Stimulated activated CD4-positive, alpha-beta T cell treated with anti-CD3 and anti-CD28 coated beads, TNF-alpha, amount 100 ng/mL, for 24 hours (primary cell): Measurements from ENCODE around the gene TEX26.

Experiments used
- DNase-seq, 3 experiments: peaks; one replicate each; pipeline ENCODE4 v3.0.0-alpha.2; 2020; ENCODE audit warnings: low read depth in 3 of 3

TEX26 gene

DNA sequence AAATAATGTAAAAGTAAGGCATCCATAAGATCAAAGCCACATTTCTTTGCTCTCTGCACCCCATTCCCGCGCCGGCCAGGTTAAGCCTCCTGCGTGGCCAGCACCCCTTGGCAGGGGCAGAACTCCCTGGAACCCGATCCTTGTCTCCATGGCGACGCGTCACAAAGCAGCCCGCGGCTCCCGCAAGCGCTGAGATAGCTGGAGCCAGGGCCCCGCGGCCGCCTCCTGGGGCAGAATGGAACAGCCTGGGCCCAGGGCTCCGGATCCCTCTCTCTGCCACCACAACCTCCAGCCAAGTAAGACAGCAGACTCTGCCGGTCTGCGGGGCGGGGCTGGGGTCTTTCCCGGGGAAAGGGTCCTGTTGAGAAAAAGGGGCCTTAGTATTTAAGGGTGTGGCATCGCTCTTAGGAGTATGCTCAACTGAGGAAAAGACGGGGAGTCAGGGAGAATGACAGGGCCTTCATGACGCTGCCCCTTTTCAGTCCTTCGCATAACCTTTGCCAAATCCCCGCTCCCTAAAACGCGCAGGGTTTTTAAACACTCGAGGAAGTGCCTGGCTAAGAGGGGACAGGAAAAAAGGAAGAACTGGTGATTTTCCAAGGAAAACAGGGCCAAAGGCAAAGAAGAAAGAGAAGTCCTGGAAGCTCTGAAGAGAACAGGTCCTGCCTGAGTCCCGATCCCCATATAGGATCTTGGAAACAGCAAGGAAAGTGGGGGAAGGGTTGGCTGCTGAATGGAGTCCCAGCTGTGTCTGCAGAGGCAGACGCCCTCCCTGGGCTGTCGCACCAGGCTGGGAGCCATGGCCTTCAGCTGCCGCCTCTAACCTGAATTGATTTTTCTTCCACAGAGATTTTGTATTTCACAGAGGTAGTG, at the start of gene TEX26:
TEX26 (plus strand) TSS at position 176 of the 873 bp plus-strand sequence; CDS start at position 236, 60 bp downstream.
- no peak for DNase-seq

DNA sequence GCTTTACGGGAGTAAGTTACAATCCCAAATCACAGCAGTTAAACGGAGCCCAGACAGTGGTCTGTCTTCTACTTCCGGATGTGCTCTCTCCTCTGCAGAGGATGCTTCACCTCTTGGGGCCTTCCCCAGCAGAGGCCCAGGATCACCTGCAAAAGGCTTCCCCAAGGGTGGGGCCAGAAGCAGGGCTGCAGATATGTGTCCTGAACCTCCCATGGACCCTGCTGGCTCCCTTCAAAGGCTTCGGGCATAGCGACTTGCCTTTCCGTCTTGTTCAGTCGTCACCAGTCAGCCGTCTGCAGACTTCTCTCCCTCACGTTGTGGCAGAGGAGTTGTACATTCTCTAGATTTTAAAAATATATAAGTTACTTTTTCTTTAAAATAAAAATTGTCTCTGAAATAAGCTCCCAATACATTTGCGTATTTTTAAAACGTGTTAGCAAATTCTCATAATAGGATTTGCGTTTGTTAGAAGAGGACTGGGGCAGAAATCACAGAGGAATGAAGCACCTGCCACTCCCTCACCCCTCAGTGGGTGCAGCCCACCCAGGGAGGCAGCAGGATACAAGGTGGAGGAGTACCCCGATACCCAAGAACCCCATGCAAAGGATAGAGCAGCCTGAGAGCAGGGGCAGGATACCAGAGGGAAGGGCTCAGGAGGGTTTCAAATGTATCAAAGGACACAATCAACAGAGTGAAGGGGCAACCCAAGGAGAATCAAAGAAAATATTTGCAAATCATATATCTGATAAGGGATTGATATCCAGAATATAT, 49.3 kb upstream of the TEX26 start:
- DNase-seq = no peak

DNA sequence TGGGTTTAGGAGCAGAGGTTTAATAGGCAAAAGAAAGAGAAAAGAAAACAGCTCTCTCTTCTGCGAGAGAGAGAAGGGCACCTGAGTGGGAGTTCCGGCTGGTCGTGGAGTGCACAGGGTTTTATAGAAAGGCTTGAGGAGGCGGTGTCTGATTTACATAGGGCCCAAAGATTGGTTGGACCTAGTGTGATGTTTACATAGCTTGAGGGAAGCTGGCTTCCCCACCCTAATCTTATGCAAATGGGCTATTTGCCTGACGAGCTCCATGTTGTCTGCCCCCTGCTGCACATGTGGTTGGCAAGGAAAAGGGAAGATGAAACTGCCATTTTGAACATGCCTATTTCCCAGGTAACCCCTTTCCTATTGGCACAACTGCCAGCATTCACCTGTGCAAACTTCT, 47.9 kb upstream of the TEX26 start:
- DNase-seq = no peak

DNA sequence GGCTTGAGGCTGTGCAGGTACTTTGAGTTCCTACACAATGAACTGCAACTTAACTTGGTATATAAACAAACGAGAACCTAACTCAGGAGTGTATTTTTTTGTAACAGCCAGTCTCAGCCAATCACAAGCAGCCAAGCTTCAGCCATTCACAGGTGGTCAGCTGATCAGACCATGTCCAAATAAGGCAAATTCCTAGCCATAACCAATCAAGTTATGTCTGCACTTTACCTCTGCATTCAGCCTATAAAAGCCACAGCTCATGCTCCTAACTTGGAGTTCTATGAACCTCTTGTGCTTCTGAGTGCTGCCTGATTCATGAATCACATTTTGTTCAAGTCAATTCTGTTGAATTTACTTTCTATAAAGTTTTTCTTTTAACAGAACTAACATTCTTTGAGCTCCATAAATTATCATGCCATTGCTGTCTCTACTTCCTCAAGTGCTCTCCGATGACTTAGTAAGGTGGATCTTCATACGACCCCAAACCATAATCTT, 43.2 kb upstream of the TEX26 start:
- no peak for DNase-seq

DNA sequence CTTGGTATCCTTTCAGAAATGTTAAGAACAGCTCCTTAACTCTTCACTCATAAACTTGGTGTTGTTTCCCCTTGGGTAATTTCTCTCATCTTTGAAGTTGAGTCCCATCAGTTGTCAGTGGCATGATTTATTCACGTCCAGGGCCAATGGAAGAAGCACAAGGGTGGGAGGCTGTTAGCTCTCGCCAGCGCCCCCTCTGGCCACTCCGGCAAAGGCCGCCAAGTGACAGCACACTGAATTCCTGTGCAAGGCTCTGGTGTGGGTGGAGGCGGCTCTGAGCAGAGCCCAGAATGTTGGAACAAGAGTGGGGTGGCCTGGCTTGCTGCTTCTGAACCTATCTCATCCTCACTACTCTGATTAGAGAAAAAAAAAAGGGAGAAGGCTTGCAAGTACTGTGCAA, 39.5 kb upstream of the TEX26 start:
- DNase-seq = peak in 1 of 3 experiments; percentile 17

DNA sequence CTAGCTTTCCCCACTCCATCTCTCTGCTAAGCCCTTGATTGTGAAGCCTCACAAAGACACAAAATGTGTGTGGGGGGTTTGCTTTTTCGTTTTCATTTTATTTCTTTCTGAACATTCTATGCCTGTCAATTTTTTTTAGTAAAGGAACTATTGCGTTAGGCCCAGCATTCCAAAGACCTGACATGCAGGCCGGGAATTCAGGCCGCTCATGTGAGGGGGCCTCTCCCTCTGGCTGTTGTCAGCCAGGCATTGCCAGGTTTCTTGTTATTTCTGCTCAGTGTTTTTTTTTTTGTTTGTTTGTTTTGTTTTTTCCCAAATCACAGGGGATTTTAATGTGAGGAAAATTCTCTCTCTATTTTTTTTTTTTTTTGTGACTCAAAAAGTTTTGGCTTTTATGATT, 36.7 kb upstream of the TEX26 start:
- no peak for DNase-seq

DNA sequence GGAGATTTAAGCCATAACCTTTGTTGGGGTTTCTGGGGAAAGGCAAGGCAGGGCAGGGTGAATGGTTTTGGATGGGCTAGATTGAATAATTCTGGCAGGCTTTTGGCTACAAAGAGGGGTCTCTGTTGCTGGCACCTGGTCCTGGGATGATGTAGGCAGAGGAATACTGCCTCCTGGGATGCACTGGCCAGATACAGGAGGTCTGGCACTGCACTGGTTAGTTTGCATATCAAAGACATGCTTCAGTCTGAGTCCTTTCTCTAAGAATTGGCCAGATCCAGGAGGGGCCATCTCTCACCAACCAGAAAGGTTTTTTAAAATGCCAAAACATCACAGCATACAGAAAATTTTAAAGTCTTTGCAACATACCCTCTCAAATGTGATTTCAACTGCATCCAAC, 34.4 kb upstream of the TEX26 start:
- no peak for DNase-seq

DNA sequence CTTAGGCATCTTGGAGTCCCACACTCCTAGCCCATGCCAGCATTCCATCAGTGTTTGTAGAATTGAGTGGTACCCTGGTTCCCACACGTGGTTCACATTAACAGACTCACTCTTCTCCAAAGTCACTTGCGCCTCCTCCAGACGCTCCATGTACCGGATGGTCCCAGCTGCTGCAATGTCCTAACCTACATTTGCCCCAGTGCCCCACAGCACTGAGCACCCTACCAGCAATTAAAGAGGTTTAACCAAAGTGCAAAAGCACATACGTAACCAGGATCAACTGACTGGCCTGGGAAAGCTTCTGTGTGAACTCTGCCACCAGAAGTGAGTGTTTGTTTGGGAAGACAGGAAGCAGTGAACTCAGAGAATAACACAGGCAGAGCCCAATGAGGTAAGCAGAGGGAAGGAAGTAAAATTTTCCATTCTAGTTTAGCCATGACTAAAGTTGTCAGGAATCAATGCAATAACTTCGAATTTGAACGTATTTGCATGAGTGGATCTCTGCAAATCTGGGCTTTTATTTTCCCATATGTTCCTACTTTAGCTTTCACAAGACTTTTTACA, 33.7 kb upstream of the TEX26 start:
- peak in 1 of 3 experiments; percentile 18 for DNase-seq

DNA sequence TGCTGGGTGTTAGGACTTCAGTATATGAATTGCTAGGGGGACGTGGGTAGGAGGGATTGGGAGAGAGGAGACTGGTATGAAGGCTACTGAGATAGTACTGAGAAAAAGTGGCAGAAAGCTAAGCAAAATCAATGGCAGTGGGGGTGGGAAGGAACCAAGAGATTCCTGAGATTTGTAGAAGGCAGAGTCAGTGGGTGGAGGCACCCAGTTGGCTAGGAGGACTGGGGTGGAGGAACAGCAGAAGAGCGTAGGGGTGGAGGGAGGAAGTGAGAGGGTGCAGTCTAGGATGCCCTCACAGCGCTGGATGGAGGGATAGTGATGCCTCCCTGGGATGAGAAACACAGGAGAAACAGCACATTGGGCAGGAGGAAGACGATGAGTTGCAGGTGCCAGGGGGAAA, 32.0 kb upstream of the TEX26 start:
- DNase-seq = no peak

DNA sequence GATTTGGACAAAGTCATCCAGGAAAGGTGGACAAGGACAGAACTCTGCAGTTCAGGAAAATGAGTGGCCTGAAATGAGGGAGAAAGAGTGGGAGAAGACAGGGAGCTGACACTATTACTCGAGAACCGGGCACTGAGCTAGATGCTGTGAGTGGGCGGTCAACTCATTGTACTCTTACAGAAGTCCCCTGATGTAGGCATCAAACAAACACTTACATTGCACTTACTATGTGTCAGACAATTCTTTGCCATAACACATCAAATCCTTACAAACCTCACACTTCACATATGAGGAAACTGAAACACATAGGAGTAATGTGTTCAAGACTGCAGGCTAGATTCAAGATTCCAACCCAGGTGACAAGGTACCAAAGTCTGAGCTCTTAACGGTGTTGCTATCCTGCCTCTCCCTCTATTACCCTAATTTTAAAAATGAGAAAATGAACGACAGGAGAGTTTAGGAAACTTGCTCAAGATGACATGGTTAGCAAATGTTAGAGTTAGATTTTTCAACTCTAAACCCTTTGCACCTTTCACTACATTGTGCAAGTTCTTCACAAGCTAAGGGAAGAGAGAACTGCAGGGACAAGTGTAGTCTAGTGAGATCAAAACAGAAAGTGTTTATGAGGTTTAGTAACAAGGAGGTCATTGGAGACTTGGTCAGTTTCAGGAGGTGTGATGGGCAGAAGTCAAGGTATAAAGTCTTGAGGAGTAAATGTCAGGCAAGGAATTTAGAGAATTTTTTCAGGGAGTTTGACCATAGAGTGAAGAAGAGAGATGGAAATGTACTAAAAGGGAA, 31.3 kb upstream of the TEX26 start:
- DNase-seq = no peak

DNA sequence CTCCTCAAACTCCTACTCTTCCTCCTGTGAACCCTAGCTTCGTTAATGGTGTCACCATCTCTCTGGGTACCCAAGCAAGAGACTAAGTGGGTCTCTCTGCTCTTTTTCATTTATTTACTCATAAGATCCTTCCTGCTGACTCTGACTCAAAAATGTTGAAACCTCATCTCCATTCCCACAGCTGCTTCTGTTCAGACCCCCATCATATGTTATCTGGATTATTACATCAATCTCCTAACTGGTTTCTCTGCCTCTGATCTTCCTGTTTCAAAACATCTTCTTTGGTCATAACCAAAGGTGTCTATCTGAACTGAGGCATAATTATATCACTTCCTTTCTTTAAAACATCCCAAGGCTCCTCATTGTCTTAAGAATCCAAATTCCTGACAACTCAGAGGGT, 28.4 kb upstream of the TEX26 start:
- DNase-seq = no peak

DNA sequence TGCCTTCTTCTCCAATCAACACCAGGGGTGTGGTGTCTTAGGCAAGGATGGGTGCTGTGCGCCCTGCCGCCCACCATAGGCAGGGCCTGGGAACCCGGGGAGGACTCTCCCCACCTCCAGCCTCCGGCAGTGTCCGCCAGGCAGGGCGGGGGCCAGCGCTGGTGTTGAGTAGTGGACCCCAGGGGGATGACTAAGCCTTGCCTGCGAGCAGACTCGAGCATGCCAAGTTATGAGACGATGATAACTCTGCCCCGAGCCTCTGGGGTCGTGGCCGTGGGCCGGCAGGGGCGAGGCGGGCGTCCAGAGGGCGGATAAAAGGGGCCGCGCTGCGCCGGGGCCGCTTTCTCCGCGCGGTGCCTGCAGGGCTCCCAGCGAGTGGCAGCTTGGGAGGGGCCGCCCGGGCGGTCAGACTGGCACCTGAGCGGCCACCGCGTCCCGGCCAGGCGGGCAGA, 26.5 kb upstream of the TEX26 start, which contains the start of gene MEDAG:
MEDAG (plus strand) TSS at position 340 of the 452 bp plus-strand sequence. CDS start 245 bp downstream, outside the sequence.
- no peak for DNase-seq

DNA sequence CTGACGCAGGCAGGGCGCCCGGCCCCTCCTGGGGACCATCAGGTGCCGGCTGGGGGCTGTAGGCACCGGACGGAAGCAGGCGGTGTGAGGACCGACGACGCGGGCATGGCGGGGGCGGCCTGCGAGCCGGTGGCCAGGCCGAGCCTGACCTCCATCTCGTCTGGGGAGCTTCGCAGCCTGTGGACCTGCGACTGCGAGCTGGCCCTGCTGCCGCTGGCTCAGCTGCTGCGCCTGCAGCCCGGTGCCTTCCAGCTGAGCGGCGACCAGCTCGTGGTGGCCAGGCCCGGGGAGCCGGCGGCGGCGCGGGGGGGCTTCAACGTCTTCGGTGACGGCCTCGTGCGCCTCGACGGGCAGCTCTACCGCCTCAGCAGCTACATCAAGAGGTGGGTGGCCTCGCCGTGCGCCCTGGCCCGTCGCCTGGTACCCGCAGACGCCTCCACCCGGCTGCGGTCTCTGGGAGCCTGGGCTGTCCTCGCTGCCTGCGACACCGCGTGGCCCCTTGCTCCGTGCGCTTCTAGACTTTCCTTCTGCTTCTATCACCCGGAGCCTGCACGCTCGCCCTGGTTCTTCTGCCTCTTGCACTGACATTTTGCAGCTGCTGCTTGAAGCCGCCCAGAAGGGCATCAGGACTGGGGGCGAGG, 25.9 kb upstream of the TEX26 start:
- no peak for DNase-seq

DNA sequence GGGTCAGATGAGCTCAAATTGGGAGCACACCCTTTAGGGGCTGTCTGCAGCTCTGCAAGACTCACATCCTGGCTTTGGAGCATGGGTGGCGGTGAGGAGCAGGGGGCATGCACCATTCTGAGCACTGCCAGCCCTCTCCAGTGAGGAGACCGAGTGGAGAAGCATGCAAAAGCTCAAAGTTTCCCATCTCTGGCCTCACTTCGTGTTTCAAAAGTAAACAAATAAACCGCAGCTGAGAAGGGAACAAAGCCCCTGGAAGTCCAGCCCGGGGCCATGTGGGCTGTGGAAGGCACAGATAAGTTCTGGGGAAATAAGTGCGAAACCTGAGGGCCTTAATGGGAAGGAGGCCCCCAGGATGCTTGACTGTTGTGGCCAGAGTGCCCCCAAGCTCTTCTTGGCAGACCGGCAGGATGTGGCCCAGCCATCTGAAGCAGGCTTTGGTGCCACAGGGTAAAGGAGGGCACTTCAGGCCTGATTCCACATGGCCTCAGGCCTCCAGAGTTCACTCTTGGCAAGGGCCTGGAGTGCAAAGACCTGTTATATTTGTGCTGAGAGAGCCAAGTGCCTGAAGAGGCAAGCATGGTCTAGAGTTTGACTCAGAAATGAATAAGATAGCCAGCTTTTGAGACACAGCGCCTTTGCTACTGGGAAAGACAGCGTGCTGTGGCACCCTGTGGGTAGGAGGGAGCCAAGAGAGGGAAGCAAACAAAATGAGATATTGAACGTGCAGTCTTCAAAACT, 25.2 kb upstream of the TEX26 start:
- DNase-seq = no peak

DNA sequence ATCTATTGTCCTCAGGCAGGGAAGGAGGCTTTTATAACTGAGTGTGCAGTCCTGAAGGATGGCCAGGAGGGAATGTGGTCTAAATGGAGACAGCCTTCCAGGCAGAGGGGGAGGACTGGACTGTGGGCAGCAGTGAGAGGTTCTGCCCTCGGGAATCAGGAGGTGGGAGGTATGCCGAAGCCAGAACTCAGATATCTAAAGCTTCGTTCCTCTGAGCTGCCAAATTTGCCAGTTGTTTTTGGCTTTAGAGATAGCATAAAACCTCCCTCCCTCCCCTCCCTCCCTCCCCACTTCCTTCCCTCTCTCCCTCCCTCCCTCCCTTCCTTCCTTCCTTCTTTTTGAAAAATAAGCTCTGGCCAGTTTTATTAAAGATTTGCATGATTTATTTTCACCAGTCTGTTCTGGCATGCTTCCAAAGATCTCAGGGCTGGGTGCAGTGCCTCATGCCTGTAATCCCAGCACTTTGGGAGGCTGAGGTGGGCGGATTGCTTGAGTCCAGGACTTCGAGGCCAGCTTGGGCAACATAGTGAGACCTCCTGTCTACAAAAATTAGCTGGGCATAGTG, 24.0 kb upstream of the TEX26 start:
- DNase-seq = no peak

DNA sequence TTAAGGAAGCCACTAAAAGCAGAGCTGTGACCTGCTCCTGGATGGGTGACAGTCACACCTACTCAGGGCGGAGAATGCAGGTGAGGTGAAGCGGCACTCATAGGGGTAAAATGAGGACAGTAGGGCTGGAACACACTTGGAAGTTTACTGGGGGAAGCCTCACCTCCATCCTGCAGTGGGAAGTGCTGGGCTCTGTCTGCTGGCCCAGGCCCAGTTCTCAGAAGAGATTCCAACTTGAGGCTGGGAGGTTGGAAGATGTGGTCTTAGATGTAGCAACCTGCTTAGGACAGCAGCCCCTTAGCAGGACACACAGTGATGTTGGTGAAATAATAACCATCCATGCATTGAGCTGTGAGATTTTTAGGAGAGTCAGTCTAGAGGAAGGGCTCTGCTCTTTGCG, 21.8 kb upstream of the TEX26 start:
- DNase-seq = no peak

DNA sequence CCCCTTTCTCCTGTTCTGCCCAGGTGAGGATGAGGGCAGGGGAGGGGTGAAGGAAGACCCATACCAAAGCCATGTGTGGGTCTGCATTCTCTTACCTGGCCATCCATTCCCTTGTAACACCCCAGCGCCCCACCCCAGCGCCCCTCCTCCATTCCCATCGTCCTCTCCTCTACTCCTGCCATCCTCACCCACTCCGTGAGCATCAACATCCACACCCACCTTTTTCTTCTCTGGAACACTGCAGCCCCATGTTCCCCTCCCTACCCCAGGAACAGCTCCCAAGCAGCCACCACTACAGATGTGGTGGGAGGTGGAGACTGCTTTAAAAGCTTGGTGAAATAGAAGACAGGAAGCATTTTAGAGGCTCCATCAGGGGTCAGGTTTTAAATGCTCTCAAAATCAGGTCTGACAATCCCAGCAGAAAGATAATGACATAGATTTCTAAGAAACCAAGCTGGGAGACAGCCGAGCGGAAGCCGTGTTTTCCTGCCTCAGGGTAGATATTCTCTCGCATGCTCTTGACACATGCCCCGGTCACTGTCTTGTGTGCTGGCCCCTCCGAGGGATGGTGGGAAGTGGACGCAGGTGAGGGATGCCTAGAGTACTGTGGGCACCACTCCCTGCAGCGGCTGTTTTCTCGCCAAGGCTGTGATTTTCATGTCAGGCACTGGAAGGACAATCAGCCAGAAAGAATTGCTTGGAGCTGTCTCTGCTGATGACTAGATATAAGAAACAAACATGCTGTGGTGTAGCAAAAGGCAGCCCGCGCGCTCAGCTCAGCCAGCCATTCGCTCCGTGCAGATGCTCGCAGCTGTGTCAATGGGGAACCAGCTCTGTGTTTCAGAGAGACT, 16.5 kb upstream of the TEX26 start:
- DNase-seq = no peak

DNA sequence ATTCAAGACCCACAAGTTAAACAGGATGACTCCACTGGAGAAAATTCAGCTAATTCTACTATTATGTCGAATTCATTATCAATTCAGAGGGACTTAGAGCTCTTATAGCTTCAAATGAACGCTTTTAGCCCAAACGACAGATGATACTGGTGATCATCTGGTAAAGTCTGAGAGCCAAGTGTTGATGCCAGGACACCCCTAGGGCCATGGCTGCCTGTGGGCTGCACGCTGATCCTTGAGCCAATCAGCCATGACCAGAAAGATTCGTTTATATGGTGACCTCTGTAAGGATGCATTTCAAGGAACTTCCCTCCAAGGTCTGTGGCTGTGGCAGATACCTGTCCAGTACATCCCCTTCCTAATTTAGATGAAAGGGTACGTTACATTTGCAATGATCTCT, 15.5 kb upstream of the TEX26 start:
- DNase-seq = no peak
